Gastroesophageal sphincter (tissue), 4 donors: ENCODE measurements around the gene WDR31. TPM values are rescaled to one million over a fixed set of nuclear protein-coding genes. Genes with fewer than 3 reads are reported as not detected.

Source experiments
- ATAC-seq: fragments of 150-250 bp; one replicate; pipeline ENCODE4 v1.9.1; 2016; ENCODE audit warnings: mild to moderate bottlenecking, moderate library complexity
- H3K27ac ChIP-seq, 4 donors: fragments of 200-600 bp; sonication (generic) in 3 of 4; 1 replicate in 3 of 4; 2 replicates in 1 of 4; pipeline ENCODE4 v1.5.1; 2016 to 2019
- H3K27me3 ChIP-seq: fragments of 200-600 bp; sonication (generic); one replicate; pipeline ENCODE4 v1.5.1; 2019
- H3K36me3 ChIP-seq, 2 donors: fragments of 200-600 bp; sonication (generic); one replicate each; pipeline ENCODE4 v1.5.1; 2019; ENCODE audit warnings: control low read depth in 1 of 2
- H3K4me1 ChIP-seq, 3 donors: fragments of 200-600 bp; sonication (generic); 1 replicate in 2 of 3; 2 replicates in 1 of 3; pipeline ENCODE4 v1.5.1; 2016 to 2019; ENCODE audit warnings: control low read depth in 2 of 3
- H3K4me3 ChIP-seq, 2 donors: fragments of 200-600 bp; sonication (generic); one replicate each; pipeline ENCODE4 v1.5.1; 2019; ENCODE audit warnings: mild to moderate bottlenecking in 1 of 2, moderate library complexity in 1 of 2
- H3K9me3 ChIP-seq, 3 donors: fragments of 200-600 bp; sonication (generic); one replicate each; pipeline ENCODE4 v1.5.1; 2017 to 2019; ENCODE audit warnings: control low read depth in 2 of 3
- EP300 ChIP-seq: sonication (generic); formaldehyde crosslinking; IDR thresholded peaks from one replicate; pipeline ENCODE4 v1.6.1; 2017; ENCODE audit warnings: antibody characterized with exemption, mild to moderate bottlenecking
- POLR2A ChIP-seq, 2 donors: fragments of 450-650 bp; IDR thresholded peaks; one replicate each; pipeline ENCODE4 v1.6.1; 2017; ENCODE audit warnings: antibody characterized with exemption in 2 of 2, mild to moderate bottlenecking in 2 of 2, moderate library complexity in 1 of 2
- POLR2AphosphoS5 ChIP-seq: sonication (generic); formaldehyde crosslinking; IDR thresholded peaks from one replicate; pipeline ENCODE4 v1.6.1; 2017; ENCODE audit warnings: antibody characterized with exemption
- WGBS, 2 donors: methylation state at CpG; one replicate each; pipeline ENCODE4 v1.1.5; 2018; ENCODE audit warnings: low coverage in 1 of 2; 5-methylcytosine and 5-hydroxymethylcytosine counted together
- total RNA-seq, 4 donors: library from RNA; depleted of rRNA; stranded (reverse); fragments of >200 nt; gene quantifications; one replicate each; pipeline ENCODE4 v1.1.0, GENCODE V29; 2016
- TF ChIP-seq, protein P1 (sequence below), 4 experiments: fragments of 200-600 bp in 2 of 4; fragments of 450-650 bp in 2 of 4; sonication (generic) in 1 of 4; IDR thresholded peaks; one replicate each; pipeline ENCODE4 v1.5.1; 2017 to 2019; ENCODE audit warnings: antibody characterized with exemption in 4 of 4, mild to moderate bottlenecking in 2 of 4, moderate library complexity in 2 of 4

Gene WDR31
- total RNA-seq, 4 donors from 2014 or later, result 1.2 to 2.8 (median 2.3) TPM

DNA sequence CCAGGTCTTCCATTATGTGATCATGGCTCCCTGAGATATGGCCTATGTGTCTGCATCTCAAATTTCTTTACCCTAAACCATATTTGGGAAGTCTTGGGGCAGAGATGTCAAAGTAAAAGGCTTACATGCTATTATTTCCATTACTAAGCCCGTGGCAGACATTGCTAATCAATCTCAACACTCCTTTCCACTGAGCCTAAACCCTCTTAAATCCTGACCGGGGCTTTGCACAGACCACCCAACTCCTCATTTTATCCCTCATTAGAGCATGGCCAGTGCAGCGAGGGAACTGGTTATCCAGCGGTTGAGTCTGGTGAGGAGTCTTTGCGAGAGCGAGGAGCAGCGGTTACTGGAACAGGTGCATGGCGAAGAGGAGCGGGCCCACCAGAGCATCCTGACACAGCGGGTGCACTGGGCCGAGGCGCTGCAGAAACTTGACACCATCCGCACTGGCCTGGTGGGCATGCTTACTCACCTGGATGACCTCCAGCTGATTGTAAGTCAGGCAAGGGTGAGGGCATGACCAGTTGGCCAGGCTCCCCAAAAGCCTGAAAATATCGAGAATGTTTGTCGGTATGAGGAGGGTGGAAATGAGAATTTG is 20.3 kb upstream of the WDR31 start:
- Histone ChIP-seq H3K27me3 (peaks cover 6% of the 10 kb centered on the region), H3K4me3 (no peak overlapping the region), H3K36me3 (no peaks in the 10 kb centered on the region), H3K27ac (no peak overlapping the region), H3K4me1 (no peaks in the 10 kb centered on the region), H3K9me3 (no peaks in the 10 kb centered on the region)
- no peak for TF ChIP-seq POLR2A (IDR thresholded peaks at IDR 0.05)
- no peak for TF ChIP-seq POLR2AphosphoS5
- TF ChIP-seq, protein P1, sequence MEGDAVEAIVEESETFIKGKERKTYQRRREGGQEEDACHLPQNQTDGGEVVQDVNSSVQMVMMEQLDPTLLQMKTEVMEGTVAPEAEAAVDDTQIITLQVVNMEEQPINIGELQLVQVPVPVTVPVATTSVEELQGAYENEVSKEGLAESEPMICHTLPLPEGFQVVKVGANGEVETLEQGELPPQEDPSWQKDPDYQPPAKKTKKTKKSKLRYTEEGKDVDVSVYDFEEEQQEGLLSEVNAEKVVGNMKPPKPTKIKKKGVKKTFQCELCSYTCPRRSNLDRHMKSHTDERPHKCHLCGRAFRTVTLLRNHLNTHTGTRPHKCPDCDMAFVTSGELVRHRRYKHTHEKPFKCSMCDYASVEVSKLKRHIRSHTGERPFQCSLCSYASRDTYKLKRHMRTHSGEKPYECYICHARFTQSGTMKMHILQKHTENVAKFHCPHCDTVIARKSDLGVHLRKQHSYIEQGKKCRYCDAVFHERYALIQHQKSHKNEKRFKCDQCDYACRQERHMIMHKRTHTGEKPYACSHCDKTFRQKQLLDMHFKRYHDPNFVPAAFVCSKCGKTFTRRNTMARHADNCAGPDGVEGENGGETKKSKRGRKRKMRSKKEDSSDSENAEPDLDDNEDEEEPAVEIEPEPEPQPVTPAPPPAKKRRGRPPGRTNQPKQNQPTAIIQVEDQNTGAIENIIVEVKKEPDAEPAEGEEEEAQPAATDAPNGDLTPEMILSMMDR (IDR thresholded peaks at IDR 0.05), result no peak
- no peak for TF ChIP-seq EP300
- 82 to 92% methylated on average over 8 to 15 of the region's 15 CpGs for WGBS, 2 donors
- no peak for ATAC-seq

GRCh38 chr9:113359385-113359784 is 19.3 kb upstream of the WDR31 start:
- H3K4me1 ChIP-seq, result no peaks in the 10 kb centered on the region
- ATAC-seq, result no peak
- TF ChIP-seq POLR2A (IDR thresholded peaks at IDR 0.05), result no peak

GRCh38 chr9:113356686-113357292 is 16.7 kb upstream of the WDR31 start:
- TF ChIP-seq POLR2A (IDR thresholded peaks at IDR 0.05), result no peak
- no peak for TF ChIP-seq EP300
- TF ChIP-seq, protein P1 (IDR thresholded peaks at IDR 0.05), result no peak
- TF ChIP-seq POLR2AphosphoS5, result no peak
- Histone ChIP-seq H3K4me1 (no peaks in the 10 kb centered on the region), H3K27ac (no peak overlapping the region), H3K27me3 (peaks cover 40% of the 10 kb centered on the region), H3K36me3 (no peaks in the 10 kb centered on the region), H3K4me3 (no peak overlapping the region), H3K9me3 (no peaks in the 10 kb centered on the region)
- ATAC-seq, result no peak
- 54 to 79% methylated on average over 4 to 7 of the region's 7 CpGs for WGBS, 2 donors

More at GRCh38 chr9:113359385-113359784, 19.3 kb upstream of the WDR31 start:
- H3K36me3 ChIP-seq, result no peaks in the 10 kb centered on the region
- no CpG with 5 or more reads among the region's 1 CpG for WGBS, 2 donors
- peaks cover 16% of the 10 kb centered on the region for H3K27me3 ChIP-seq
- no peaks in the 10 kb centered on the region for H3K9me3 ChIP-seq
- H3K4me3 ChIP-seq, result no peak overlapping the region
- H3K27ac ChIP-seq, result no peak overlapping the region

GRCh38 chr9:113355040-113355596 is 15.0 kb upstream of the WDR31 start:
- ATAC-seq, result no peak
- 65 to 77% methylated on average over 3 of the region's 4 CpGs for WGBS, 2 donors

DNA sequence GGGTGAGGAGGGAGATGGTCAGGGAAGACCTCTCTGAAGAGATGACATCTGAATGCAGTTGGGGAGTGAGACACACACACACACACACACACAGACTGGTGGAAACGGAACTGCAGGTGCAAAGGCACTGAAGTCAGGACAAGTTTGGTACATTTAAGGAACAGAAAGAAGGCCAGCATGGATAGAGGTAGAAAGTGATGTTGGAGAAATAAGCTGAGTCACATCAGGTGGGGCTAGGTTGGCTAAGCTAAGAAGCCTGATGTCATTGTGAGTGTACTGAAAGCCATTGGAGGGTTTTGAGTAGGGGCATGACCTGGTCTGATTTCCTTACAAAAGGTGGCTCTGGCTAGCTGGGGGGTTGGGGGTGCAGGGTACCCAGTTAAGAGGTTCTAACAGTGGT is 12.3 kb upstream of the WDR31 start:
- Histone ChIP-seq H3K36me3 (no peaks in the 10 kb centered on the region), H3K9me3 (no peaks in the 10 kb centered on the region), H3K27ac (no peak overlapping the region), H3K4me1 (peaks cover 0 to 16% (median 4%) of the 10 kb centered on the region in 3 donors), H3K27me3 (peaks cover 66% of the 10 kb centered on the region), H3K4me3 (no peak overlapping the region)
- WGBS, 2 donors, result 58 to 100% methylated on average over 1 of the region's 1 CpG
- ATAC-seq, result no peak
- TF ChIP-seq POLR2AphosphoS5 (no peak), POLR2A (IDR thresholded peaks at IDR 0.05) (no peak), EP300 (no peak)
- TF ChIP-seq, protein P1 (IDR thresholded peaks at IDR 0.05), result no peak

More at GRCh38 chr9:113355040-113355596, 15.0 kb upstream of the WDR31 start:
- Histone ChIP-seq H3K9me3 (no peaks in the 10 kb centered on the region), H3K27ac (no peak overlapping the region), H3K27me3 (peaks cover 56% of the 10 kb centered on the region), H3K4me1 (peaks cover 0 to 6% (median 0%) of the 10 kb centered on the region in 3 donors), H3K36me3 (no peaks in the 10 kb centered on the region), H3K4me3 (no peak overlapping the region)
- TF ChIP-seq, protein P1 (IDR thresholded peaks at IDR 0.05), result no peak
- no peak for TF ChIP-seq EP300
- no peak for TF ChIP-seq POLR2AphosphoS5
- no peak for TF ChIP-seq POLR2A (IDR thresholded peaks at IDR 0.05)
